Astrocyte (in vitro differentiated cells and primary cell): ENCODE data around the gene SYNGR1.

Experiments used
- EZH2 ChIP-seq: IDR thresholded peaks from 2 replicates; pipeline ENCODE4 v1.6.1; 2012; ENCODE audit warnings: mild to moderate bottlenecking, low read length, inconsistent platforms; ENCODE audit not compliant: insufficient read depth
- TF ChIP-seq, protein P1 (sequence below): IDR thresholded peaks from 2 replicates; pipeline ENCODE4 v1.5.1; 2011; ENCODE audit warnings: low read depth, mild to moderate bottlenecking, inconsistent platforms, low read length, moderate library complexity; ENCODE audit not compliant: insufficient read depth

DNA sequence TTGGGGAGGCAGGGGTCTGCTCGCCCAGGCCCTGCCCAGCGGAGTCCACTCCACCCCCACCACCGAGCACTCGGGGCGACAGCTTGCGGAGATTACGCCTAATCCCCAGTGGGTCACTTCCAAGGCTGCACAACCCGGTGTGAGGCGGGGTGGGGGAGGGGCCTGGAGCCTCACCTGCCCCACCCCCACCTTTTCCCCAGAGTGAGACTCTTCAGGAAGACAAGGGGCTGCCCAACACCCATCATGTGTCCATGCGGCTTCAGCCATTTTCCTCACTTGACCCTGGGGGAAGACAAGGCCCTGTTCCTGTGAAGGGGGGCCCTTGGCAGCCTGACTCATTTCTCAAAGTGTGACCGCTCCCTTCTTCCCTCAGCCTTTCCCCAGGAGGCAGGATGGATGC lies 12.5 kb downstream of the SYNGR1 start:
- TF ChIP-seq, protein P1, sequence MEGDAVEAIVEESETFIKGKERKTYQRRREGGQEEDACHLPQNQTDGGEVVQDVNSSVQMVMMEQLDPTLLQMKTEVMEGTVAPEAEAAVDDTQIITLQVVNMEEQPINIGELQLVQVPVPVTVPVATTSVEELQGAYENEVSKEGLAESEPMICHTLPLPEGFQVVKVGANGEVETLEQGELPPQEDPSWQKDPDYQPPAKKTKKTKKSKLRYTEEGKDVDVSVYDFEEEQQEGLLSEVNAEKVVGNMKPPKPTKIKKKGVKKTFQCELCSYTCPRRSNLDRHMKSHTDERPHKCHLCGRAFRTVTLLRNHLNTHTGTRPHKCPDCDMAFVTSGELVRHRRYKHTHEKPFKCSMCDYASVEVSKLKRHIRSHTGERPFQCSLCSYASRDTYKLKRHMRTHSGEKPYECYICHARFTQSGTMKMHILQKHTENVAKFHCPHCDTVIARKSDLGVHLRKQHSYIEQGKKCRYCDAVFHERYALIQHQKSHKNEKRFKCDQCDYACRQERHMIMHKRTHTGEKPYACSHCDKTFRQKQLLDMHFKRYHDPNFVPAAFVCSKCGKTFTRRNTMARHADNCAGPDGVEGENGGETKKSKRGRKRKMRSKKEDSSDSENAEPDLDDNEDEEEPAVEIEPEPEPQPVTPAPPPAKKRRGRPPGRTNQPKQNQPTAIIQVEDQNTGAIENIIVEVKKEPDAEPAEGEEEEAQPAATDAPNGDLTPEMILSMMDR, result no peak
- TF ChIP-seq EZH2, result no peak
